HG02678 (cell line): ENCODE results near the gene TMEM233.
"Not testable (repeated sequence)": the region's sequence is repeated elsewhere in the genome, so short reads cannot be mapped to it uniquely, and the experiment has no call there.

ENCODE experiments used
- ATAC-seq: cut with Tn5 transposase; IDR thresholded peaks from one replicate; pipeline ENCODE4 v1.9.1; 2021; ENCODE audit warnings: mild to moderate bottlenecking, moderate library complexity; ENCODE audit not compliant: unreplicated experiment

The TMEM233 gene

GRCh38 chr12:119603767-119604166 lies 10.2 kb downstream of the TMEM233 start:
- ATAC-seq = no peak

- ATAC-seq = no peak
These were observed 15.8 kb downstream of the TMEM233 start for GRCh38 chr12:119609358-119609757.

GRCh38 chr12:119613319-119613936 lies 19.9 kb downstream of the TMEM233 start:
- ATAC-seq = no peak

- no peak for ATAC-seq
These were observed 21.1 kb downstream of the TMEM233 start for GRCh38 chr12:119614705-119615104.

GRCh38 chr12:119615518-119616475 lies 22.2 kb downstream of the TMEM233 start:
- ATAC-seq = no peak

GRCh38 chr12:119618328-119618896 lies 24.8 kb downstream of the TMEM233 start:
- ATAC-seq = not testable (repeated sequence)

- no peak for ATAC-seq
These were observed 26.9 kb downstream of the TMEM233 start for GRCh38 chr12:119620490-119620889.

- ATAC-seq = no peak
These were observed 28.3 kb downstream of the TMEM233 start for GRCh38 chr12:119621878-119622277.

GRCh38 chr12:119624966-119625365 lies 31.4 kb downstream of the TMEM233 start:
- ATAC-seq = no peak

- no peak for ATAC-seq
These were observed 33.6 kb downstream of the TMEM233 start for GRCh38 chr12:119627019-119627643.

- ATAC-seq = no peak
These were observed 34.1 kb downstream of the TMEM233 start for GRCh38 chr12:119627686-119628085.

GRCh38 chr12:119630223-119630780 lies 36.7 kb downstream of the TMEM233 start:
- no peak for ATAC-seq

GRCh38 chr12:119630962-119631550 lies 37.5 kb downstream of the TMEM233 start:
- no peak for ATAC-seq

- no peak for ATAC-seq
These were observed 38.5 kb downstream of the TMEM233 start for GRCh38 chr12:119631930-119632678.

- no peak for ATAC-seq
These were observed 41.2 kb downstream of the TMEM233 start for GRCh38 chr12:119634743-119635142.

- no peak for ATAC-seq
These were observed 49.4 kb downstream of the TMEM233 start for GRCh38 chr12:119642986-119643385.

GRCh38 chr12:119644930-119645329 lies 51.4 kb downstream of the TMEM233 start:
- no peak for ATAC-seq

GRCh38 chr12:119645535-119646059 lies 52.0 kb downstream of the TMEM233 start:
- ATAC-seq = no peak

- ATAC-seq = no peak
These were observed 55.7 kb downstream of the TMEM233 start for GRCh38 chr12:119649202-119649808.
